SK-N-SH (cell line): ENCODE results near the gene HPX. TPM values are rescaled to one million over a fixed set of nuclear protein-coding genes. Genes with fewer than 3 reads are reported as not detected.

Experiments
- CTCF ChIA-PET: fragments of 300-600, 350-600 bp; formaldehyde crosslinking; extraction: SDS; loops from one replicate; lab custom pipeline; 2021; lab: Yijun Ruan, JAX
- POLR2A ChIA-PET: fragments of 350-600 bp; sonication (Branson Sonifier 250); formaldehyde crosslinking; extraction: SDS; loops from one replicate; lab custom pipeline; 2020; ENCODE audit warnings: antibody characterized with exemption, inconsistent platforms; lab: Yijun Ruan, JAX
- DNase-seq: peaks from one replicate; pipeline ENCODE4 v3.0.0; 2012
- H2AFZ ChIP-seq: fragments of 200-600 bp; sonication (generic); 2 replicates; pipeline ENCODE4 v1.8.1; 2016; ENCODE audit warnings: antibody characterized with exemption, mild to moderate bottlenecking, low read depth
- H3F3A ChIP-seq: fragments of 200-600 bp; sonication (generic); replicated peaks from 2 replicates; pipeline ENCODE3; 2016; ENCODE audit warnings: antibody characterized with exemption, mild to moderate bottlenecking; ENCODE audit not compliant: insufficient read depth
- H3K27ac ChIP-seq, 2 experiments: fragments of 200-500 bp in 1 of 2; fragments of 200-600 bp in 1 of 2; sonication (Bioruptor generic) in 1 of 2; sonication (generic), shearing (Covaris generic) in 1 of 2; 2 replicates each; pipeline versions ENCODE4 v1.5.1 to v1.6.1; 2014 to 2016; ENCODE audit warnings: low read depth in 2 of 2, inconsistent platforms in 1 of 2, low read length in 1 of 2, mild to moderate bottlenecking in 1 of 2, mixed read lengths in 1 of 2
- H3K27me3 ChIP-seq: fragments of 200-600 bp; sonication (generic), shearing (Covaris generic); 2 replicates; pipeline ENCODE4 v1.6.1; 2016; ENCODE audit warnings: mixed run types; ENCODE audit not compliant: insufficient read depth
- H3K36me3 ChIP-seq, 2 experiments: fragments of 200-500 bp in 1 of 2; fragments of 200-600 bp in 1 of 2; sonication (Bioruptor generic) in 1 of 2; sonication (generic) in 1 of 2; replicated peaks in 1 of 2; 2 replicates each; pipeline versions ENCODE3 to v1.5.1; 2014 to 2016; ENCODE audit warnings: low read length in 1 of 2, mild to moderate bottlenecking in 1 of 2; ENCODE audit not compliant: insufficient read depth in 2 of 2, control insufficient read depth in 1 of 2
- H3K4me1 ChIP-seq, 2 experiments: fragments of 200-500 bp in 1 of 2; fragments of 200-600 bp in 1 of 2; sonication (Bioruptor generic) in 1 of 2; sonication (generic), shearing (Covaris generic) in 1 of 2; 2 replicates each; pipeline versions ENCODE4 v1.5.1 to v1.6.1; 2014 to 2016; ENCODE audit warnings: low read depth in 1 of 2, low read length in 1 of 2, mixed run types in 1 of 2; ENCODE audit not compliant: insufficient read depth in 2 of 2, control insufficient read depth in 1 of 2
- H3K4me2 ChIP-seq: fragments of 200-600 bp; sonication (generic), shearing (Covaris generic); 2 replicates; pipeline ENCODE4 v1.6.1; 2017; ENCODE audit warnings: mixed run types
- H3K4me3 ChIP-seq, 2 experiments: fragments of 200-500 bp in 1 of 2; fragments of 200-600 bp in 1 of 2; sonication (Bioruptor generic) in 1 of 2; sonication (generic), shearing (Covaris generic) in 1 of 2; 2 replicates each; pipeline versions ENCODE4 v1.5.1 to v1.8.1; 2014 to 2016; ENCODE audit warnings: low read depth in 2 of 2, inconsistent platforms in 1 of 2, low read length in 1 of 2, mild to moderate bottlenecking in 1 of 2, mixed read lengths in 1 of 2, moderate library complexity in 1 of 2
- H3K79me2 ChIP-seq: fragments of 200-600 bp; sonication (generic); 2 replicates; pipeline ENCODE4 v1.8.1; 2017; ENCODE audit warnings: mild to moderate bottlenecking; ENCODE audit not compliant: insufficient read depth
- H3K9ac ChIP-seq: fragments of 200-600 bp; sonication (generic); 2 replicates; pipeline ENCODE4 v1.6.1; 2017; ENCODE audit warnings: mixed run types
- H3K9me2 ChIP-seq: fragments of 200-600 bp; sonication (generic); 2 replicates; pipeline ENCODE4 v1.6.1; 2017; ENCODE audit warnings: mixed run types
- H3K9me3 ChIP-seq: fragments of 200-600 bp; sonication (generic); 2 replicates; pipeline ENCODE4 v1.6.1; 2017; ENCODE audit warnings: mixed run types, mild to moderate bottlenecking, moderate library complexity
- H4K20me1 ChIP-seq: fragments of 200-600 bp; sonication (generic); 2 replicates; pipeline ENCODE4 v1.6.1; 2017; ENCODE audit warnings: mild to moderate bottlenecking, mixed run types; ENCODE audit not compliant: insufficient read depth
- CTCF ChIP-seq: fragments of 200-600 bp; sonication (generic); IDR thresholded peaks from 2 replicates; pipeline ENCODE4 v1.6.1; 2017; ENCODE audit warnings: antibody characterized with exemption, mild to moderate bottlenecking, moderate library complexity
- EP300 ChIP-seq, 2 experiments: IDR thresholded peaks; 2 replicates each; pipeline versions ENCODE4 v1.4.0 to v1.6.1; 2012; ENCODE audit warnings: borderline replicate concordance in 1 of 2, low read depth in 1 of 2, low read length in 1 of 2
- FOXM1 ChIP-seq: IDR thresholded peaks from 2 replicates; pipeline ENCODE4 v1.4.0; 2012; ENCODE audit warnings: low read depth, mild to moderate bottlenecking
- GATA2 ChIP-seq: sonication (generic); formaldehyde crosslinking; IDR thresholded peaks from 2 replicates; pipeline ENCODE4 v1.5.0; 2020; ENCODE audit warnings: mild to moderate bottlenecking, missing genetic modification reagents
- NRF1 ChIP-seq: IDR thresholded peaks from 2 replicates; pipeline ENCODE4 v1.6.1; 2012; ENCODE audit warnings: low read depth, mild to moderate bottlenecking, low read length
- POLR2AphosphoS5 ChIP-seq: IDR thresholded peaks from 2 replicates; pipeline ENCODE4 v1.6.1; 2012; ENCODE audit warnings: low read depth, low read length
- RXRA ChIP-seq: IDR thresholded peaks from 2 replicates; pipeline ENCODE4 v1.4.0; 2012; ENCODE audit warnings: low read depth, mild to moderate bottlenecking, borderline replicate concordance
- TCF12 ChIP-seq: IDR thresholded peaks from 2 replicates; pipeline ENCODE4 v1.4.0; 2012
- TEAD4 ChIP-seq: IDR thresholded peaks from 2 replicates; pipeline ENCODE4 v1.4.0; 2012; ENCODE audit warnings: mild to moderate bottlenecking, borderline replicate concordance; ENCODE audit not compliant: insufficient read depth
- USF2 ChIP-seq: fragments of 150-350 bp; IDR thresholded peaks from 2 replicates; pipeline ENCODE4 v1.6.1; 2017; ENCODE audit warnings: antibody characterized with exemption, low read length, low read depth, borderline replicate concordance
- YY1 ChIP-seq: IDR thresholded peaks from 2 replicates; pipeline ENCODE4 v1.4.0; 2012; ENCODE audit warnings: low read depth, mild to moderate bottlenecking
- ZBTB33 ChIP-seq: IDR thresholded peaks from 2 replicates; pipeline ENCODE4 v1.4.0; 2012; ENCODE audit warnings: low read depth, borderline replicate concordance
- WGBS: methylation state at CpG from one replicate; pipeline ENCODE4 v1.1.6; 2017; ENCODE audit warnings: low lambda C conversion rate; 5-methylcytosine and 5-hydroxymethylcytosine counted together
- polyA plus RNA-seq, 3 experiments: library from polyadenylated mRNA; depleted of rRNA; stranded (reverse); fragments of >200 nt; gene quantifications; 2 replicates each; pipeline ENCODE4 v1.2.3, GENCODE V29; 2012
- TF ChIP-seq, protein P1 (sequence below): IDR thresholded peaks from 2 replicates; pipeline ENCODE4 v1.4.0; 2012; ENCODE audit warnings: low read depth

The HPX gene
- polyA plus RNA-seq, 1 of the 3 experiments (the other 2 are of a cell fraction), result 1.8 TPM

DNA sequence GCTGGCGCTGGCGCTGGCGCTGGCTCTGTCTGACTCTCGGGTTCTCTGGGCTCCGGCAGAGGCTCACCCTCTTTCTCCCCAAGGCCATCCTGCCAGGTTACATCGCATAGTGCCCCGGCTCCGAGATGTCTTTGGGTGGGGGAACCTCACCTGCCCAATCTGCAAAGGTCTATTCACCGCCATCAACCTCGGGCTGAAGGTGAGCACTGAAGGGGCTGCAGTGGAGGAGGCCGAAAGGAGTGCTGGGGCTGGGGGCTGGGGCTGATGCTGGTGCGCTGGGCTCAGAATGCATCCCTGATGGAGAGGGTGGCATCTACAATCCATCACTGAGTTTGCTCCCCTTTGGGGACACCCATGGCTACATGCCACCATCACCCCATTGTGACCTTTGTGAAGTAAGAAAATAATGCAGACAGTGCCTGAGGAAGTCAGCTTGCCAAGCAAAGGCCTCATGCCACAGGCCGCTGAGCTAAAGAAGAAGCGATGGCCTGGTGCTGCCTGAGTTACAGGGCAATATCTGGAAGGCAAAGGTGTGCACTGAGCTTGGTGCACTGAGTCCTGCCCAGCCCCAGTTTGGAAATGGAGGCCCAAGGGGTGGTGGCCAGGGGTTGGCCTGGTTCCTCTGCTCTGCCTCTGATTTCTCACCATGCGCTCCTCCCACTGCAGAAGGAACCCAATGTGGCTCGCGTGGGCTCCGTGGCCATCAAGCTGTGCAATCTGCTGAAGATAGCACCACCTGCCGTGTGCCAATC lies 49.9 kb downstream of the HPX start:
- Histone ChIP-seq H4K20me1 (no peaks in the 10 kb centered on the region), H3K79me2 (0 out of 2 replicates have a peak, but pooled peaks cover 9% of the 10 kb centered on the region), H3K36me3 (peaks cover 0 to 16% of the 10 kb centered on the region in 2 experiments), H3K4me3 (peak overlapping the region; percentile 89 to 91), H3K9me3 (no peaks in the 10 kb centered on the region), H3K27me3 (no peaks in the 10 kb centered on the region), H3K27ac (peak overlapping the region; percentile 50 to 54; a peak in 2 of 4 replicates), H3K9ac (peak overlapping the region; percentile 68), H2AFZ (peak overlapping the region; percentile 90; the same call in 1 of the 2 replicates), H3F3A (peaks cover 4% of the 10 kb centered on the region), H3K4me2 (peak overlapping the region; percentile 87), H3K4me1 (peaks cover 3 to 14% of the 10 kb centered on the region in 2 experiments; a peak in 2 of 4 replicates), H3K9me2 (no peaks in the 10 kb centered on the region)
- ChIA-PET POLR2A (interaction anchor here (1.3 kb wide), 2 partner anchors 14 to 28 kb away, joined by 4 to 5 read pairs; partner anchors contain the start of gene APBB1), CTCF (interaction anchor here (1.2 to 2.5 kb wide), 3 partner anchors 12 to 52 kb away, joined by 6 to 14 read pairs (median 11); no protein-coding TSS in a partner anchor)
- 80% methylated on average over 9 of the region's 19 CpGs for WGBS
- no peak for DNase-seq
- TF ChIP-seq RXRA (no peak), POLR2AphosphoS5 (no peak), ZBTB33 (no peak), EP300 (IDR thresholded peaks at IDR 0.05; ENCODE audit: borderline replicate concordance in 1 of 2, low read depth in 1 of 2, low read length in 1 of 2) (no peak), NRF1 (no peak), FOXM1 (no peak), TEAD4 (no peak), GATA2 (CRISPR knock-in tag) (no peak), CTCF (no peak), USF2 (no peak), YY1 (no peak), TCF12 (no peak)
- TF ChIP-seq, protein P1, sequence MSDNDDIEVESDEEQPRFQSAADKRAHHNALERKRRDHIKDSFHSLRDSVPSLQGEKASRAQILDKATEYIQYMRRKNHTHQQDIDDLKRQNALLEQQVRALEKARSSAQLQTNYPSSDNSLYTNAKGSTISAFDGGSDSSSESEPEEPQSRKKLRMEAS, result no peak
